Astrocyte (in vitro differentiated cells and primary cell): Measurements from ENCODE around the gene UNG. TPM values are rescaled to one million over a fixed set of nuclear protein-coding genes. Genes with fewer than 3 reads are reported as not detected.
A peak's percentile ranks its signal among the peaks of the same experiment; 100 is the strongest.

Experiments
- DNase-seq: peaks from one replicate; pipeline ENCODE4 v3.0.0-alpha.2; 2010; ENCODE audit warnings: low read depth
- FAIRE-seq: peaks from 2 replicates; lab custom pipeline; 2011; peaks lifted over from hg19 to GRCh38; lab: Jason Lieb, UNC
- H2AFZ ChIP-seq: 2 replicates; pipeline ENCODE4 v1.6.0; 2012; ENCODE audit warnings: low read depth, low read length, inconsistent platforms
- H3K27ac ChIP-seq: 2 replicates; pipeline ENCODE4 v1.5.1; 2011; ENCODE audit warnings: low read depth, low read length, inconsistent platforms
- H3K27me3 ChIP-seq: 2 replicates; pipeline ENCODE4 v1.6.0; 2011; ENCODE audit warnings: low read length, inconsistent platforms; ENCODE audit not compliant: insufficient read depth
- H3K36me3 ChIP-seq: 2 replicates; pipeline ENCODE4 v1.5.1; 2011; ENCODE audit warnings: low read length, inconsistent platforms; ENCODE audit not compliant: insufficient read depth
- H3K4me1 ChIP-seq: 2 replicates; pipeline ENCODE4 v1.5.1; 2011; ENCODE audit warnings: low read length, inconsistent platforms; ENCODE audit not compliant: insufficient read depth
- H3K4me2 ChIP-seq: 2 replicates; pipeline ENCODE4 v1.6.0; 2012; ENCODE audit warnings: low read length, inconsistent platforms
- H3K4me3 ChIP-seq: 2 replicates; pipeline ENCODE4 v1.5.1; 2011; ENCODE audit warnings: low read depth, mild to moderate bottlenecking, low read length, inconsistent platforms; ENCODE audit not compliant: insufficient read depth
- H3K79me2 ChIP-seq: 2 replicates; pipeline ENCODE4 v1.6.0; 2012; ENCODE audit warnings: mild to moderate bottlenecking, low read length, inconsistent platforms; ENCODE audit not compliant: insufficient read depth
- H3K9ac ChIP-seq: 2 replicates; pipeline ENCODE4 v1.6.0; 2012; ENCODE audit warnings: mild to moderate bottlenecking, low read length, inconsistent platforms
- H3K9me3 ChIP-seq: 2 replicates; pipeline ENCODE4 v1.5.1; 2012; ENCODE audit warnings: low read depth, mild to moderate bottlenecking, low read length, inconsistent platforms; ENCODE audit not compliant: insufficient read depth
- H4K20me1 ChIP-seq: 2 replicates; pipeline ENCODE4 v1.6.0; 2012; ENCODE audit warnings: low read length, inconsistent platforms; ENCODE audit not compliant: insufficient read depth
- H3K27ac Mint-ChIP-seq: one replicate; pipeline ENCODE4 v1.8.0; 2021; ENCODE audit warnings: mild to moderate bottlenecking, mixed read lengths; ENCODE audit not compliant: unreplicated experiment
- H3K27me3 Mint-ChIP-seq: one replicate; pipeline ENCODE4 v1.8.0; 2021; ENCODE audit warnings: low read depth, mixed read lengths; ENCODE audit not compliant: unreplicated experiment
- H3K36me3 Mint-ChIP-seq: one replicate; pipeline ENCODE4 v1.8.0; 2021; ENCODE audit warnings: low read depth, mixed read lengths; ENCODE audit not compliant: unreplicated experiment
- H3K4me1 Mint-ChIP-seq: one replicate; pipeline ENCODE4 v1.8.0; 2021; ENCODE audit warnings: low read depth, mixed read lengths; ENCODE audit not compliant: unreplicated experiment
- H3K4me3 Mint-ChIP-seq: one replicate; pipeline ENCODE4 v1.8.0; 2021; ENCODE audit warnings: mild to moderate bottlenecking, moderate library complexity, mixed read lengths; ENCODE audit not compliant: unreplicated experiment
- H3K9me3 Mint-ChIP-seq: one replicate; pipeline ENCODE4 v1.8.0; 2021; ENCODE audit warnings: mild to moderate bottlenecking, mixed read lengths; ENCODE audit not compliant: unreplicated experiment
- CTCF ChIP-seq: IDR thresholded peaks from 2 replicates; pipeline ENCODE4 v1.5.1; 2011; ENCODE audit warnings: low read depth, mild to moderate bottlenecking, inconsistent platforms, low read length, moderate library complexity; ENCODE audit not compliant: insufficient read depth
- EZH2 ChIP-seq: IDR thresholded peaks from 2 replicates; pipeline ENCODE4 v1.6.1; 2012; ENCODE audit warnings: mild to moderate bottlenecking, low read length, inconsistent platforms; ENCODE audit not compliant: insufficient read depth
- total RNA-seq: library from RNA; stranded (reverse); gene quantifications from 2 replicates; pipeline ENCODE4 v1.2.1, GENCODE V29; 2021

The UNG gene
- total RNA-seq, 1 donor from 2014 or later, result 21.9 TPM

GRCh38 chr12:109092497-109093021 lies 4.8 kb upstream of the UNG start:
- H3K9me3 Mint-ChIP-seq, result peaks cover 6% of the 10 kb centered on the region
- Histone ChIP-seq H3K27ac (peak overlapping the region; percentile 63), H3K27me3 (no peaks in the 10 kb centered on the region), H3K79me2 (peaks cover 28% of the 10 kb centered on the region), H4K20me1 (no peaks in the 10 kb centered on the region), H3K4me3 (peak overlapping the region; percentile 72), H3K4me2 (peak overlapping the region; percentile 93), H3K9me3 (no peaks in the 10 kb centered on the region), H3K36me3 (peaks cover 5% of the 10 kb centered on the region), H3K9ac (peak overlapping the region; percentile 79), H2AFZ (peak overlapping the region; percentile 97), H3K4me1 (peaks cover 18% of the 10 kb centered on the region)
- peak overlapping the region; percentile 53 for H3K27ac Mint-ChIP-seq
- no peak for FAIRE-seq
- peaks cover 2% of the 10 kb centered on the region for H3K27me3 Mint-ChIP-seq
- H3K36me3 Mint-ChIP-seq, result peaks cover 10% of the 10 kb centered on the region
- no peak for DNase-seq
- peak overlapping the region; percentile 63 for H3K4me3 Mint-ChIP-seq
- peaks cover 6% of the 10 kb centered on the region for H3K4me1 Mint-ChIP-seq
- TF ChIP-seq EZH2, result no peak

- peaks cover 18% of the 10 kb centered on the region for H3K4me1 ChIP-seq
- H3K27me3 Mint-ChIP-seq, result peaks cover 2% of the 10 kb centered on the region
- peak within 1 kb of the TSS; percentile 53 for H3K27ac Mint-ChIP-seq
- H2AFZ ChIP-seq, result peak within 1 kb of the TSS; percentile 97
- H3K27me3 ChIP-seq, result no peaks in the 10 kb centered on the region
- H3K4me3 ChIP-seq, result peak within 1 kb of the TSS; percentile 72
- H3K9ac ChIP-seq, result peak within 1 kb of the TSS; percentile 79
- no peaks in the 10 kb centered on the region for H4K20me1 ChIP-seq
- peaks cover 6% of the 10 kb centered on the region for H3K9me3 Mint-ChIP-seq
- H3K4me2 ChIP-seq, result peak within 1 kb of the TSS; percentile 93
- DNase-seq, result peak; percentile 74
- H3K4me3 Mint-ChIP-seq, result peak within 1 kb of the TSS; percentile 63
- peaks cover 6% of the 10 kb centered on the region for H3K4me1 Mint-ChIP-seq
- peaks cover 10% of the 10 kb centered on the region for H3K36me3 Mint-ChIP-seq
- TF ChIP-seq CTCF (peak; percentile 88), EZH2 (no peak)
- H3K27ac ChIP-seq, result peak within 1 kb of the TSS; percentile 63
- H3K36me3 ChIP-seq, result no peaks in the 10 kb centered on the region
- no peaks in the 10 kb centered on the region for H3K9me3 ChIP-seq
- peaks cover 28% of the 10 kb centered on the region for H3K79me2 ChIP-seq
- peak; percentile 78 for FAIRE-seq
Measured at GRCh38 chr12:109093022-109093918, 4.1 kb upstream of the UNG start, which contains the start of gene ALKBH2. ALKBH2 (minus strand) TSS chr12:109093472; CDS start chr12:109092786, 686 bp downstream.

GRCh38 chr12:109097140-109097434 lies 310 bp upstream of the UNG start:
- DNase-seq (no peak), FAIRE-seq (no peak)
- TF ChIP-seq EZH2 (no peak), CTCF (no peak)
- Histone ChIP-seq H3K27ac (peak overlapping the region; percentile 44), H2AFZ (peak overlapping the region; percentile 91), H3K9ac (peak overlapping the region; percentile 63), H4K20me1 (peaks cover 10% of the 10 kb centered on the region), H3K4me2 (peak overlapping the region; percentile 93), H3K27me3 (no peaks in the 10 kb centered on the region), H3K36me3 (peaks cover 8% of the 10 kb centered on the region), H3K79me2 (peaks cover 25% of the 10 kb centered on the region), H3K4me1 (peaks cover 30% of the 10 kb centered on the region), H3K9me3 (no peaks in the 10 kb centered on the region), H3K4me3 (peak overlapping the region; percentile 65)
- H3K36me3 Mint-ChIP-seq, result peaks cover 18% of the 10 kb centered on the region
- peaks cover 2% of the 10 kb centered on the region for H3K9me3 Mint-ChIP-seq
- H3K27ac Mint-ChIP-seq, result peak overlapping the region; percentile 7
- peaks cover 2% of the 10 kb centered on the region for H3K27me3 Mint-ChIP-seq
- peak overlapping the region; percentile 92 for H3K4me3 Mint-ChIP-seq
- H3K4me1 Mint-ChIP-seq, result peaks cover 24% of the 10 kb centered on the region
